Omental fat pad (tissue), 4 donors: ENCODE results near the gene SAMD8. TPM values are rescaled to one million over a fixed set of nuclear protein-coding genes. Genes with fewer than 3 reads are reported as not detected.

Source experiments
- ATAC-seq: fragments of 150-250 bp; one replicate; pipeline ENCODE4 v1.9.1; 2016; ENCODE audit warnings: mild to moderate bottlenecking, moderate library complexity; ENCODE audit not compliant: low FRiP score
- DNase-seq: peaks from one replicate; pipeline ENCODE4 v3.0.0-alpha.2; 2019; ENCODE audit warnings: low spot score
- total RNA-seq, 4 donors: library from RNA; depleted of rRNA; stranded (reverse); fragments of >200 nt; gene quantifications; one replicate each; pipeline ENCODE4 v1.1.0, GENCODE V29; 2016
- TF ChIP-seq, protein P1 (sequence below), 3 donors: fragments of 450-650 bp; IDR thresholded peaks; one replicate each; pipeline ENCODE4 v1.5.1; 2016 to 2017; ENCODE audit warnings: antibody characterized with exemption in 3 of 3, mild to moderate bottlenecking in 3 of 3, moderate library complexity in 2 of 3

The SAMD8 gene
- total RNA-seq, 4 donors from 2014 or later: 38.9 to 54.2 (median 43.7) TPM

DNA sequence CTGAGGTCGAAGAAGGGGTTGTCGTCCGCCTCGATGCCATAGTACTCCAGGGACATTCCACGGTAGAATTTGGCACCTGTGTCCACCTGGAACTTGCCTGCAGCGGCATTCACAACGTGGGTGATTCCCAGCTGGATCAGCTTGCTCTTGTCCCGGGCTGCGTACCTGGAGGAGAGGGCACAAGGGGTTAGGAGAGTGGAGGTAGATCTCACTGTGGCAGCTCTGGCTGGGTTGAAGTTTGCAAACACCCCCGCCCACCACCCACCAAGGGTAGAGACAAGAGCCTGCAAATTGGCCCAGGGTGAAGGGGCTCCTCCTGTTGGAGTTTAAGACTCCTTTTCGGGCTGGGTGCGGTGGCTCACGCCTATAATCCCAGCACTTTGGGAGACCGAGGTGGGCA lies 15.8 kb upstream of the SAMD8 start:
- ATAC-seq (no peak), DNase-seq (no peak)
- TF ChIP-seq, protein P1, sequence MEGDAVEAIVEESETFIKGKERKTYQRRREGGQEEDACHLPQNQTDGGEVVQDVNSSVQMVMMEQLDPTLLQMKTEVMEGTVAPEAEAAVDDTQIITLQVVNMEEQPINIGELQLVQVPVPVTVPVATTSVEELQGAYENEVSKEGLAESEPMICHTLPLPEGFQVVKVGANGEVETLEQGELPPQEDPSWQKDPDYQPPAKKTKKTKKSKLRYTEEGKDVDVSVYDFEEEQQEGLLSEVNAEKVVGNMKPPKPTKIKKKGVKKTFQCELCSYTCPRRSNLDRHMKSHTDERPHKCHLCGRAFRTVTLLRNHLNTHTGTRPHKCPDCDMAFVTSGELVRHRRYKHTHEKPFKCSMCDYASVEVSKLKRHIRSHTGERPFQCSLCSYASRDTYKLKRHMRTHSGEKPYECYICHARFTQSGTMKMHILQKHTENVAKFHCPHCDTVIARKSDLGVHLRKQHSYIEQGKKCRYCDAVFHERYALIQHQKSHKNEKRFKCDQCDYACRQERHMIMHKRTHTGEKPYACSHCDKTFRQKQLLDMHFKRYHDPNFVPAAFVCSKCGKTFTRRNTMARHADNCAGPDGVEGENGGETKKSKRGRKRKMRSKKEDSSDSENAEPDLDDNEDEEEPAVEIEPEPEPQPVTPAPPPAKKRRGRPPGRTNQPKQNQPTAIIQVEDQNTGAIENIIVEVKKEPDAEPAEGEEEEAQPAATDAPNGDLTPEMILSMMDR (IDR thresholded peaks at IDR 0.05): no peak

DNA sequence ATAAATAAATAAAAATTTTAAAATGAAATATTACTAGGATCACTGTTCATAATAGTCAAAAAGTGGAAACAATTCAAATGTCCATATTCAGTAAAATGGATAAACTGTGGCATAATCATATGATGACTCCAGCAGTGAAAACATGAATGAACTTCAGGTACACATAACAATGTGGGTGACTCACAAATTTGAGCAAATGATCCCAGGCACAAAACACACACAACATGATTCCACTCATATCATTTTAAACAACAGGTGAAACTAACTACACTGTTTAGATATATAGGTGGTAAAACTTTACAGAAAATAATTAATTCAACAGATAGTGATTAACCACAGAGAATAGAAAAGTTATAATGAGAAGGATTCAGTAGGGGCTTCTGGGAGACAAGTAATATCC lies 14.7 kb upstream of the SAMD8 start:
- DNase-seq (no peak), ATAC-seq (no peak)
- TF ChIP-seq, protein P1 (IDR thresholded peaks at IDR 0.05): no peak

DNA sequence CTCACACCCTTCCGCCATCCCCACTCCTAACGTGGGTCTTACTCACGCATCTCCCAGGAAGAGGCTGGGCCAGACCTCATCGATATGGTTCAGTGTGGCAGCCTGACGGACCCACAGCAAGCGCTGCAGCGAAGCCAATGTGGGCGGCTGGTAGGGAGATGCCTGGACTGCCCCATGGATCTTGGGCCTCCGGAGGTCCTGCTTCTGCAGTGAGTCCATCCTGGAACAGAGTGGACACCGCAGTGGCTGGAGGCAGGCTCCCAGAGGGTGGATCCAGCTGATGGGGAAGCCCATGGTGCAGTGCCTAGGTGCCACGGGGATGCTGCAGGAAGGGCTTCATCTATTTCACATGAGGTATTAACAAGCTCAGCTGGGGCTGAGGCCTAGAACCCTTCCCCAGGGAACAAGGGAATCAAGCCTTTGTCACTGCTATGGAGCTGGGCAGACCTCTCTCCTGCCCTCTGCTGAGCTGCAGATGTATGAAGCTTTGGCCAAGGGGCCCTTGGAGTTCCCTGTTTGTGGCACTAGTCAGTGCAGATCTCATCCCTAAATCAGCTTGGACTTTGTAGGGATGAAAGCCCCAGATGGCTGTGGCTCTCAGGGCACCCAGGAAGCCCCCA lies 13.7 kb upstream of the SAMD8 start:
- TF ChIP-seq, protein P1 (IDR thresholded peaks at IDR 0.05): no peak
- ATAC-seq (no peak), DNase-seq (no peak)

GRCh38 chr10:75098902-75099673 lies 12.4 kb upstream of the SAMD8 start:
- no peak for ATAC-seq
- TF ChIP-seq, protein P1 (IDR thresholded peaks at IDR 0.05): no peak
- no peak for DNase-seq

DNA sequence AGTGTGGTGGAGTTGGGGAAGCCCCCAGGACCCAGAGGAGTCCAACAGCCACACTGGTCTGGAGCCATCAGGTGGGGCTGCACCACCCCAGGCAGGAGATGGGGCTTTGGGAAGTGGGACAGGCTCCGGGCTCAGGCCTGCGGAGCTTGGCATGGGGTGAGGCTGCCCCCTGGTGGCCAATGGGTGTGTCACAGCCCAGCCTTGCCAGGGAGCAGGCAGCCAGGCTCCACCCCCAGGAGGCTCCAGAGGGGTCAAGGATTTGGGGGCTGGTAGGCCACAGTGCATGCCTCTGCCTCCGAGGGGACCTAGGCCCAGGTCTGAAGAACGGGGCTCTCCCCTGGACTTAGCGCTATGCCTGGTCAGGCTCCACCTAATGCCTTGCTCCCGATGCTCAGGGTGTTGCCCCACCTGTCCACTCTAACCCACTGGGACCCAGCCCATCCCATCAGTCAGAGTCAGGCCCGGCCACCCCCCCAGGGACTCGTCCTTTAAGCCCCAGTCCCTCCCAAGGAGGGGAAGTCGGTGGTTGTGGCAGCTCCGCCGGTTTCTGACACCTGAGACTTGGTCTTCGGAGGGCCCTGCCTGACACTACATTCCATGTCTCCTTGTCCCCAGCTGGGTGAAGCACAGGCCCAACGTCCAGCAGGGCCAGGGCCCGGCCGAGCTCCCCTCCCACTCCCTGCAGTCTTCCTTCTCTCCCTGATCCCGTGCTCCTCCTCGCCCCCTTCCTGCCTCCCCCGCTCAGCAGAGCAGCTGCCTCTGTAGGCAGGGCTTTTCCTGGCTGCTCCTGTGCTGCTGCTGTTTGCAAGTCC lies 11.3 kb upstream of the SAMD8 start:
- ATAC-seq: peak; percentile 85
- DNase-seq: peak; percentile 79
- TF ChIP-seq, protein P1 (IDR thresholded peaks at IDR 0.05): peak in 2 of 3 donors; percentile 81 to 86

- ATAC-seq: no peak
- DNase-seq: no peak
- TF ChIP-seq, protein P1 (IDR thresholded peaks at IDR 0.05): no peak
Measured at GRCh38 chr10:75100764-75101291, 10.6 kb upstream of the SAMD8 start.
